ENCODE data around the gene SH2D4B. TPM values are rescaled to one million over a fixed set of nuclear protein-coding genes. Genes with fewer than 3 reads are reported as not detected.

Gene SH2D4B
- total and polyA plus RNA-seq, 2 experiments from 2014 or later = not detected

DNA sequence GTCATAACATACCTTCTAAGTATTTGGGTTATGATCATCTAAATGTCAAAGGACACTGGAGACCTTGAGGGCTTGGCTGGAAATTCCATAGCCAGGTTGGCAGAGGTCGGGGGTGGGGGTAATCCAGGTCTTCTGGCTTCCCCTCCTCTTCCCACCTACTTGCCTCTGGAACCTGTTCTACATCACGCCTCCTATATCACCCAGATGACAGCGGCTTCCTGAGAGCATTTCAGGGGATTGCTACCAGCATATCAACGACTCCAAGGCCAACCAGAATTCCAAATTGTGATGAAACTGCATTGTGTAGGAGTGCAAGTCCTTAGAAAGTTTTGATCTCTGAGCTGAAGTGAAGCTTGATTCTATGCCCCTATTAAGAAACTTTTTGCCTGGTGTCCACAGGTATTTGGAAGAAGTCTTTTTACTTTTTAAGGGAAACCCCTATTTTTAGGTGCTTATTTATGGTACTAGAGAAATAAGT, 95.7 kb downstream of the SH2D4B start:
- H3K4me2 ChIP-seq = no peak overlapping the region
- H3K4me1 ChIP-seq (ENCODE audit: insufficient read depth) = no peaks in the 10 kb centered on the region
- H3K27ac ChIP-seq = no peak overlapping the region
- no peaks in the 10 kb centered on the region for H3K36me3 ChIP-seq (replicated peaks; ENCODE audit: insufficient read depth, low read depth)
- no peaks in the 10 kb centered on the region for H3K9me3 ChIP-seq (ENCODE audit: low read depth)
- 66% methylated on average over 4 of the region's 4 CpGs for WGBS (ENCODE audit: low lambda C conversion rate, missing lambda C conversion rate)
- no peak for TF ChIP-seq EZH2phosphoT487 (IDR thresholded peaks at IDR 0.05; ENCODE audit: low read depth, severe bottlenecking, unreplicated experiment)
- H2AFZ ChIP-seq = no peak overlapping the region
- no peaks in the 10 kb centered on the region for H3K27me3 ChIP-seq
- H3K79me2 ChIP-seq = no peaks in the 10 kb centered on the region
- H4K20me1 ChIP-seq (ENCODE audit: insufficient read depth, poor library complexity, severe bottlenecking) = no peaks in the 10 kb centered on the region
- DNase-seq (ENCODE audit: low spot score) = no peak
- H3K9me2 ChIP-seq (replicated peaks; ENCODE audit: insufficient read depth) = no peaks in the 10 kb centered on the region
- no peak overlapping the region for H3K4me3 ChIP-seq

DNA sequence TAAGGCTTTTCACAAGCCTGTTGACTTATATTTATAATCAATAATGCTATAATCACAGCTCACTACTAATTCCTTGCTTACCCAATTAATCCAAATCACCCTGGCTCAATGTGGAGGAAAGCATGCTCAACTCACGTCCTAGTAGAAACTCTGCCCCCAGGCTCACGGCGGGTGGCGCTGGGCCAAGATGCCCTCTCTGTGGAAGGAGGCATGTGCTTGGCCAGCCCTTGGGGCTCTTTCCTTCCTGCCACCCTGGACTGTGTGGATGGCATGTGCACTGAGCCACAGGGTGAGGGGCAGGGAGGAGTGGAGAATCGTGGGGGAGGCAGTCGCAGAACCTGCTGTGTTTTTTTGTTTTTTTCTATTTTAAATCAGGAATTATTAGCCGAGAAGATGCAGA, 96.2 kb downstream of the SH2D4B start:
- 90% methylated on average over 7 of the region's 7 CpGs for WGBS (ENCODE audit: low lambda C conversion rate, missing lambda C conversion rate)

DNA sequence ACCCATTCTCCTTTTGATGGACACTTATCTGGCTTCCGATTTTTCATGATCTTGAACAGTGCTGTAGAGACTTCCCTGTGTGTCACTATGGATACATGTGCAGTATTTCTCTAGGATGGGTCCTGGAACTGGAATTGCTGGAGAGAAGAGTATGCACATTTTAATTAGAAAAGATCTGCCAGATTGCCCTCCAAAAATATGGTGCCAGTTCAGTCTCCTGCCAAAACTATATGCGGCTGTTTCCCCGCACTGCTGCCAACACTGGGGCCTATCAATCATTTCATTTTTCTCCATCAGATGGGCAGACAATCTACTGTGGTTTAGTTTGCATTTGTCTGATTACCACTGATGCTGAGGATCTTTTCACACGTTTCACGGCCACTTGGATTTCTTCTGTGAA, 105.0 kb downstream of the SH2D4B start:
- Histone ChIP-seq H4K20me1 (ENCODE audit: insufficient read depth, poor library complexity, severe bottlenecking) (no peaks in the 10 kb centered on the region), H3K27ac (no peak overlapping the region), H3K27me3 (no peaks in the 10 kb centered on the region), H3K36me3 (replicated peaks; ENCODE audit: insufficient read depth, low read depth) (no peaks in the 10 kb centered on the region), H3K9me2 (replicated peaks; ENCODE audit: insufficient read depth) (no peaks in the 10 kb centered on the region), H2AFZ (no peak overlapping the region), H3K79me2 (no peaks in the 10 kb centered on the region), H3K4me3 (no peak overlapping the region), H3K9me3 (ENCODE audit: low read depth) (no peaks in the 10 kb centered on the region), H3K4me2 (no peak overlapping the region), H3K4me1 (ENCODE audit: insufficient read depth) (peaks cover 6% of the 10 kb centered on the region)
- TF ChIP-seq, protein P1, sequence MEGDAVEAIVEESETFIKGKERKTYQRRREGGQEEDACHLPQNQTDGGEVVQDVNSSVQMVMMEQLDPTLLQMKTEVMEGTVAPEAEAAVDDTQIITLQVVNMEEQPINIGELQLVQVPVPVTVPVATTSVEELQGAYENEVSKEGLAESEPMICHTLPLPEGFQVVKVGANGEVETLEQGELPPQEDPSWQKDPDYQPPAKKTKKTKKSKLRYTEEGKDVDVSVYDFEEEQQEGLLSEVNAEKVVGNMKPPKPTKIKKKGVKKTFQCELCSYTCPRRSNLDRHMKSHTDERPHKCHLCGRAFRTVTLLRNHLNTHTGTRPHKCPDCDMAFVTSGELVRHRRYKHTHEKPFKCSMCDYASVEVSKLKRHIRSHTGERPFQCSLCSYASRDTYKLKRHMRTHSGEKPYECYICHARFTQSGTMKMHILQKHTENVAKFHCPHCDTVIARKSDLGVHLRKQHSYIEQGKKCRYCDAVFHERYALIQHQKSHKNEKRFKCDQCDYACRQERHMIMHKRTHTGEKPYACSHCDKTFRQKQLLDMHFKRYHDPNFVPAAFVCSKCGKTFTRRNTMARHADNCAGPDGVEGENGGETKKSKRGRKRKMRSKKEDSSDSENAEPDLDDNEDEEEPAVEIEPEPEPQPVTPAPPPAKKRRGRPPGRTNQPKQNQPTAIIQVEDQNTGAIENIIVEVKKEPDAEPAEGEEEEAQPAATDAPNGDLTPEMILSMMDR (IDR thresholded peaks at IDR 0.05; ENCODE audit: poor library complexity) = no peak
- TF ChIP-seq EZH2phosphoT487 (IDR thresholded peaks at IDR 0.05; ENCODE audit: low read depth, severe bottlenecking, unreplicated experiment) = no peak
- no peak for TF ChIP-seq EZH2 (IDR thresholded peaks at IDR 0.05; ENCODE audit: borderline replicate concordance)
- no peak for DNase-seq (ENCODE audit: low spot score)
- 91% methylated on average over 5 of the region's 5 CpGs for WGBS (ENCODE audit: low lambda C conversion rate, missing lambda C conversion rate)

More for the DNA sequence above, 96.2 kb downstream of the SH2D4B start:
- DNase-seq (ENCODE audit: low spot score) = no peak
- Histone ChIP-seq H3K4me3 (no peak overlapping the region), H3K36me3 (replicated peaks; ENCODE audit: insufficient read depth, low read depth) (no peaks in the 10 kb centered on the region), H3K4me2 (no peak overlapping the region), H3K27me3 (no peaks in the 10 kb centered on the region), H2AFZ (no peak overlapping the region), H3K9me2 (replicated peaks; ENCODE audit: insufficient read depth) (no peaks in the 10 kb centered on the region), H3K9me3 (ENCODE audit: low read depth) (no peaks in the 10 kb centered on the region), H3K27ac (no peak overlapping the region), H3K79me2 (no peaks in the 10 kb centered on the region), H4K20me1 (ENCODE audit: insufficient read depth, poor library complexity, severe bottlenecking) (no peaks in the 10 kb centered on the region), H3K4me1 (ENCODE audit: insufficient read depth) (no peaks in the 10 kb centered on the region)
- TF ChIP-seq, protein P1 (IDR thresholded peaks at IDR 0.05; ENCODE audit: poor library complexity) = no peak
- TF ChIP-seq EZH2 (IDR thresholded peaks at IDR 0.05; ENCODE audit: borderline replicate concordance) (no peak), EZH2phosphoT487 (IDR thresholded peaks at IDR 0.05; ENCODE audit: low read depth, severe bottlenecking, unreplicated experiment) (no peak)

DNA sequence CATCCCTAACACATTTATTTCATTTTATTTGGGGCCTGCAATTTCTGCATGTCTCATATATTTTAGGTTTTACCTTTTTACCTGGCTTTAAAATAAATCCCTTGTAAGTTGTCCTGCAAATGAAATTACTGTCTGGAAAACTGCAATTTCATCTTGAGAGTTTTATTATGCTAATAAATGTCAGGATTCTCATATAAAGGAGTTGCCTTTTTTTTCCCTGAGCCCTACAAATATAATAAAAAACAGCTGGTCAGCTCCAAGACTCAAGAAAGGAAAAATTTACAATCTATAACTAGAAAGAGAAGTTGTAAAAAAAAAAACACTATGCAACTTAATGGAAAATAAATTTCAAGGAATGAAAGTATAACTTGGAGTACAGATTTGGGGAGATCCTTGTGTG, 108.7 kb downstream of the SH2D4B start:
- Histone ChIP-seq H2AFZ (no peak overlapping the region), H3K27me3 (no peaks in the 10 kb centered on the region), H3K9me2 (replicated peaks; ENCODE audit: insufficient read depth) (no peaks in the 10 kb centered on the region), H3K36me3 (replicated peaks; ENCODE audit: insufficient read depth, low read depth) (no peaks in the 10 kb centered on the region), H4K20me1 (ENCODE audit: insufficient read depth, poor library complexity, severe bottlenecking) (no peaks in the 10 kb centered on the region), H3K9me3 (ENCODE audit: low read depth) (no peaks in the 10 kb centered on the region), H3K4me2 (peak overlapping the region; percentile 26), H3K79me2 (no peaks in the 10 kb centered on the region), H3K27ac (no peak overlapping the region), H3K4me1 (ENCODE audit: insufficient read depth) (peaks cover 8% of the 10 kb centered on the region), H3K4me3 (no peak overlapping the region)
- TF ChIP-seq, protein P1 (IDR thresholded peaks at IDR 0.05; ENCODE audit: poor library complexity) = no peak
- no peak for TF ChIP-seq EZH2phosphoT487 (IDR thresholded peaks at IDR 0.05; ENCODE audit: low read depth, severe bottlenecking, unreplicated experiment)
- no peak for DNase-seq (ENCODE audit: low spot score)

All from hepatocyte (in vitro differentiated cells).